GM19463 (cell line): ENCODE measurements around the gene DOCK4.

Experiments used
- ATAC-seq: cut with Tn5 transposase; IDR thresholded peaks from one replicate; pipeline ENCODE4 v1.9.1; 2021; ENCODE audit warnings: mild to moderate bottlenecking, moderate library complexity; ENCODE audit not compliant: unreplicated experiment

DOCK4 gene

GRCh38 chr7:112112822-112113255, 93.4 kb downstream of the DOCK4 start:
- ATAC-seq = no peak

- no peak for ATAC-seq
Measured at GRCh38 chr7:112110651-112111050, 95.5 kb downstream of the DOCK4 start.

GRCh38 chr7:112110175-112110574, 96.0 kb downstream of the DOCK4 start:
- ATAC-seq = no peak

GRCh38 chr7:112108981-112109380, 97.2 kb downstream of the DOCK4 start:
- no peak for ATAC-seq

- ATAC-seq = no peak
Measured at GRCh38 chr7:112105584-112106530, 100.3 kb downstream of the DOCK4 start.

- ATAC-seq = no peak
Measured at GRCh38 chr7:112104120-112104519, 102.1 kb downstream of the DOCK4 start.

GRCh38 chr7:112103246-112103645, 103.0 kb downstream of the DOCK4 start:
- no peak for ATAC-seq

GRCh38 chr7:112101201-112101846, 104.9 kb downstream of the DOCK4 start:
- ATAC-seq = no peak

GRCh38 chr7:112097524-112097923, 108.7 kb downstream of the DOCK4 start:
- ATAC-seq = no peak

- no peak for ATAC-seq
Measured at GRCh38 chr7:112093409-112093808, 112.8 kb downstream of the DOCK4 start.

- ATAC-seq = no peak
Measured at GRCh38 chr7:112092709-112093395, 113.3 kb downstream of the DOCK4 start.

GRCh38 chr7:112092306-112092705, 113.9 kb downstream of the DOCK4 start:
- ATAC-seq = no peak

- ATAC-seq = no peak
Measured at GRCh38 chr7:112091768-112092167, 114.4 kb downstream of the DOCK4 start.

- ATAC-seq = no peak
Measured at GRCh38 chr7:112089551-112089950, 116.6 kb downstream of the DOCK4 start.

- ATAC-seq = no peak
Measured at GRCh38 chr7:112088484-112089016, 117.6 kb downstream of the DOCK4 start.

- ATAC-seq = no peak
Measured at GRCh38 chr7:112086496-112087254, 119.5 kb downstream of the DOCK4 start.

GRCh38 chr7:112084520-112084971, 121.7 kb downstream of the DOCK4 start:
- ATAC-seq = peak; percentile 47

- no peak for ATAC-seq
Measured at GRCh38 chr7:112083776-112084355, 122.3 kb downstream of the DOCK4 start.

- ATAC-seq = no peak
Measured at GRCh38 chr7:112082306-112082705, 123.9 kb downstream of the DOCK4 start.

GRCh38 chr7:112081778-112082177, 124.4 kb downstream of the DOCK4 start:
- no peak for ATAC-seq
